ENCODE results near the gene ATP5PD. TPM values are rescaled to one million over a fixed set of nuclear protein-coding genes. Genes with fewer than 3 reads are reported as not detected.

Gene ATP5PD
- total RNA-seq, 1 donor from 2014 or later = 360 TPM

DNA sequence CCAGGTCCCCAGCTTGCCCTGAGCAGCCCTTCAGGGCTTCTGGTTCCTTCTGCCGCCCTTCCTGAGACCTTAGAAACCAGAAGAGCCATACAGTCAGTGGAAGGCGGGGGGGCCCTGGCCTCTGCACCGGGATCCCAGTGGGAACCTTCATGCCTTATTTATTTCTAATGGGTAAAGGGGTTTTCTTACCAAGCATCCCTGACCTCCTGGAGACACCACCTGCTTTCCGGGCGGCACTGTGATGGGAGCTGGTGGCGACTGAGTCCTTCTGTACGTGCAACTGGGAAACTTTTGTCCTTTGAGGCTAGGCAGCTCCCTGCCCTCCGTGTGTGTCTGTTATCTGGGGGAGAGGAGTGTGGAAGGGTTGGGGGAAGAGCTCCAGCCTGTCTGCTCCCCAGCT, 41.5 kb downstream of the ATP5PD start:
- no peak for TF ChIP-seq CTCF (conservative IDR thresholded peaks at IDR 0.05; ENCODE audit: low read depth, low read length)
- H3K4me3 ChIP-seq (ENCODE audit: low read depth, low read length) = no peak overlapping the region
- no peak for DNase-seq (ENCODE audit: low read depth)

DNA sequence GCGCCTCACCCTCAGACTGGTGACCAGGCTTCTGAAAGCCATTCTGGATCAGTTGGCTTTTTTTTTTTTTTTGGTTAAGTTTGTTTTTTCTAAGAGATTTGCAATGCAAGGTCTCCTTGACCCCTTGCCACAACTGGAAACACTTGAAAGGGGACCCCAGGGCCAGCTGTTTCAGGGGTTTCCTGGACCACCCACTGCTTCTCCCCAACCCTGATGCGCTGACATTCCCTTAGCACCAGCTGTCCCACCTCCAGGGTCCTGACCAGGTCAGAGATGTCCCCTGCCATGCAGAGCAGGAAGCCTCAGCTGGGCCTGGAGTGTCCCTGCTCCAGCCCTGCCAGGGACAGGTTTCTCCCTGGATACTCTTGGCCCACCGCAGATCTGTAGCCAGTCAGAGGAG, 42.4 kb downstream of the ATP5PD start:
- no peak for TF ChIP-seq CTCF (conservative IDR thresholded peaks at IDR 0.05; ENCODE audit: low read depth, low read length)
- no peak overlapping the region for H3K4me3 ChIP-seq (ENCODE audit: low read depth, low read length)
- DNase-seq (ENCODE audit: low read depth) = no peak

DNA sequence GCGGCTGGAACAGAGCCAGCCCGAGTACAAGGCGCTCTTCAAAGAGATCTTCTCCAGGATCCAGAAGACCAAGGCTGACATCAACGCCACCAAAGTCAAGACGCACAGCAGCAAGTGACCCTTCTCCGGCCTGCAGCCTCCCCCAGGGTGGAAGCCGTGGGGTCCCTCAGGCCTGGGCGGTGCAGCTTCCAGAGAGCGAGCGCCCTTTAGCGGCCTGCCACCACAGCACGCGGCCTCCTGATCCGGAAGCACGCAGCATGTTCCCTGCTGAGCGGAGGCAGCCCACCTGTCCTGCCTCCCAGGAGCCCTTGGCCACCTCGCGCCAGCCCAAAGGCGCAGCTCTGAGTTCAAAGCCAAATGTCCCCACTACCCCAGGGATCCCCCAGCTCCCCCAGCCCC, 42.8 kb downstream of the ATP5PD start:
- no peak for DNase-seq (ENCODE audit: low read depth)
- TF ChIP-seq CTCF (conservative IDR thresholded peaks at IDR 0.05; ENCODE audit: low read depth, low read length) = no peak
- no peak overlapping the region for H3K4me3 ChIP-seq (ENCODE audit: low read depth, low read length)

- H3K4me3 ChIP-seq (ENCODE audit: low read depth, low read length) = no peak overlapping the region
- no peak for DNase-seq (ENCODE audit: low read depth)
- no peak for TF ChIP-seq CTCF (conservative IDR thresholded peaks at IDR 0.05; ENCODE audit: low read depth, low read length)
These were observed 43.5 kb downstream of the ATP5PD start for GRCh38 chr17:75003070-75003956.

DNA sequence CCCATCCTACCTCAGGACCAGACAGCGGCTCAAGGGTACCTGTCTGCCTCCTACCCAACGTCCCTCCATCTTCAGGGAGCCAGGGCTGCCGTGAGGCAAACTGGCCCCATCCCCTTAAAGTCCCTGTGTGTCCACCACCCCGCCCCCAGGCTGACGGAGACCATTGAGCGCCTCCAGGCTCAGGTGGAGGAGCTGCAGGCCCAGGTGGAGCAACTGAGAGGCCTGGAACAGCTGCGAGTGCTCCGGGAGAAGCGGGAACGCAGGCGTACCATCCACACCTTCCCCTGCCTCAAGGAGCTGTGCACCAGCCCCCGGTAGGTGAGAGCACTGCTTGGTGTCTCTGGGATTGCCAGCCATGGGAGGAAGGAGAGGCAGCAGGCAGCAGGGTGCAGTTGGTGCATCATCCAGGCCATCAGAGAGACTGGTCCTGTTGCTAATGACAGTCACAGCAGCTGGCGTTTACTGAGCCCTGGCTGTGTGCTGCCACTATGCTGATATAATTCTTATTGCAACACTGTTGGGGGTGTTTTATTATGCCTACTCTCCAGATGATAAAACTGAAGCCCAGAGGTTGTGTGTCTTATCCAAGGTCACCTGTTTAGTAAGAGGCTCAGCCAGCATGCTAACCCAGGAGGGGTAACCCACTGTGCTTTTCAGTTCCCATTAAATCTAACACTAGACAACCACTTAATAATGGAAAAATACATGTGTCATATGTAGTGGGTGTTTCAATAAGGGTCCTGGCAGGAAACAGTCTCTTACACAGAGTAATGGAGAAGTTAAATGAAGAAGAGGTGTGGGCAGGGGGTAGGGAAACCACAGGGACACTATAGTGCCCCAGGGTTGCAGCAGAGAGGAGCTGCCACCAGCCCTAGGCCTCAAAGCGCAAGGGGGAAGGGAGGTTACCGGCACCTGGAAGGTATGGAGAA, 44.6 kb downstream of the ATP5PD start:
- no peak for DNase-seq (ENCODE audit: low read depth)
- H3K4me3 ChIP-seq (ENCODE audit: low read depth, low read length) = no peak overlapping the region
- TF ChIP-seq CTCF (conservative IDR thresholded peaks at IDR 0.05; ENCODE audit: low read depth, low read length) = no peak

- TF ChIP-seq CTCF (conservative IDR thresholded peaks at IDR 0.05; ENCODE audit: low read depth, low read length) = no peak
- no peak for DNase-seq (ENCODE audit: low read depth)
- H3K4me3 ChIP-seq (ENCODE audit: low read depth, low read length) = no peak overlapping the region
These were observed 47.2 kb downstream of the ATP5PD start for GRCh38 chr17:74999523-74999922.

Data from epithelial cell of proximal tubule (primary cell).